Measurements from ENCODE around the gene PAX5.

- no peak for TF ChIP-seq EZH2 (IDR thresholded peaks at IDR 0.05; ENCODE audit: borderline replicate concordance, low read depth, low read length, severe bottlenecking)
- TF ChIP-seq, protein P1, sequence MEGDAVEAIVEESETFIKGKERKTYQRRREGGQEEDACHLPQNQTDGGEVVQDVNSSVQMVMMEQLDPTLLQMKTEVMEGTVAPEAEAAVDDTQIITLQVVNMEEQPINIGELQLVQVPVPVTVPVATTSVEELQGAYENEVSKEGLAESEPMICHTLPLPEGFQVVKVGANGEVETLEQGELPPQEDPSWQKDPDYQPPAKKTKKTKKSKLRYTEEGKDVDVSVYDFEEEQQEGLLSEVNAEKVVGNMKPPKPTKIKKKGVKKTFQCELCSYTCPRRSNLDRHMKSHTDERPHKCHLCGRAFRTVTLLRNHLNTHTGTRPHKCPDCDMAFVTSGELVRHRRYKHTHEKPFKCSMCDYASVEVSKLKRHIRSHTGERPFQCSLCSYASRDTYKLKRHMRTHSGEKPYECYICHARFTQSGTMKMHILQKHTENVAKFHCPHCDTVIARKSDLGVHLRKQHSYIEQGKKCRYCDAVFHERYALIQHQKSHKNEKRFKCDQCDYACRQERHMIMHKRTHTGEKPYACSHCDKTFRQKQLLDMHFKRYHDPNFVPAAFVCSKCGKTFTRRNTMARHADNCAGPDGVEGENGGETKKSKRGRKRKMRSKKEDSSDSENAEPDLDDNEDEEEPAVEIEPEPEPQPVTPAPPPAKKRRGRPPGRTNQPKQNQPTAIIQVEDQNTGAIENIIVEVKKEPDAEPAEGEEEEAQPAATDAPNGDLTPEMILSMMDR (IDR thresholded peaks at IDR 0.05; ENCODE audit: borderline replicate concordance, extremely low read depth, low read length, poor library complexity, severe bottlenecking) = no peak
Measured at GRCh38 chr9:37026113-37026930, 7.7 kb downstream of the PAX5 start.
